Daoy (cell line): ENCODE results near the gene HOXA3. TPM values are rescaled to one million over a fixed set of nuclear protein-coding genes. Genes with fewer than 3 reads are reported as not detected.

Experiments
- DNase-seq: peaks from one replicate; pipeline ENCODE4 v3.0.0-alpha.2; 2015; ENCODE audit warnings: low read depth
- total RNA-seq: library from RNA; depleted of rRNA; stranded (reverse); fragments of >200 nt; shearing (Covaris generic); gene quantifications from 2 replicates; pipeline ENCODE4 v1.2.3, GENCODE V29; 2014

Gene HOXA3
- total RNA-seq, 1 experiment from 2014 or later = 12.4 TPM

DNA sequence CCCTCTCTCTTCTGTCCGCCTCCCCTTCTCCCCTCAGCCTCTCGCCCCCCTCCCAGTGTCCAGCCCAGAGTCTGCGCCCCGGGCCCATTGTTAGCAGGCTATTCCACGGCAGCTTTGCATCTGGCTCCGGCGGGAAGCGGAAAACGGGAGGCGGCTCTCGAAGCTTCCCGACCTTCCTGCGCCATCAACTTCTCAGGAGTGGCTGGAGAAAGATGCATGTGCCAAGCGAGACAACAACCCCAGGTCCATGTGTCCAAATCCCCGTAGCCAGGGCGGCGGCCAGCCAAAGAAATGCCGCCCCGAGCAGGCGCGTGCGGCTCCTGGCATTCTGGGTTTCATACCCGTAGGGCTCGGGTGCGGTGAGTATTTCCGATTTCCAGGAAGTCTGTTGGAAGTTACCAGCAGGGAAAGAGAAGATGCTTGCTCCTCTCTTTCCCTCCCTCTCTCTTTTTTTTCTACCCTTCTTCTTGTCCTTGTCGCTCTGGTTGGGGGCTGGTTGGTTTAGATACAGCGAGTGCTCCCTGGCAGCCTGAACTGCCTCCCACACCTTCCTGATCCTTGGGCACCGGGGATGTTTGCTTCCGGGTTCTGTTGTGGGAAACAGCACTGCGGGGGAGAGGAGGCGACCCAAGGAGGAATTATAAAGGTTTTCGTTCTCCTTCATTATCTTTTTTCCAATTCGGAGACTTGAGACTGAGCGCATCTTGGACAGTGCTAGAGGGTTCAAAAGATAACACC is 48.7 kb downstream of the HOXA3 start:
- peak; percentile 79 for DNase-seq

DNA sequence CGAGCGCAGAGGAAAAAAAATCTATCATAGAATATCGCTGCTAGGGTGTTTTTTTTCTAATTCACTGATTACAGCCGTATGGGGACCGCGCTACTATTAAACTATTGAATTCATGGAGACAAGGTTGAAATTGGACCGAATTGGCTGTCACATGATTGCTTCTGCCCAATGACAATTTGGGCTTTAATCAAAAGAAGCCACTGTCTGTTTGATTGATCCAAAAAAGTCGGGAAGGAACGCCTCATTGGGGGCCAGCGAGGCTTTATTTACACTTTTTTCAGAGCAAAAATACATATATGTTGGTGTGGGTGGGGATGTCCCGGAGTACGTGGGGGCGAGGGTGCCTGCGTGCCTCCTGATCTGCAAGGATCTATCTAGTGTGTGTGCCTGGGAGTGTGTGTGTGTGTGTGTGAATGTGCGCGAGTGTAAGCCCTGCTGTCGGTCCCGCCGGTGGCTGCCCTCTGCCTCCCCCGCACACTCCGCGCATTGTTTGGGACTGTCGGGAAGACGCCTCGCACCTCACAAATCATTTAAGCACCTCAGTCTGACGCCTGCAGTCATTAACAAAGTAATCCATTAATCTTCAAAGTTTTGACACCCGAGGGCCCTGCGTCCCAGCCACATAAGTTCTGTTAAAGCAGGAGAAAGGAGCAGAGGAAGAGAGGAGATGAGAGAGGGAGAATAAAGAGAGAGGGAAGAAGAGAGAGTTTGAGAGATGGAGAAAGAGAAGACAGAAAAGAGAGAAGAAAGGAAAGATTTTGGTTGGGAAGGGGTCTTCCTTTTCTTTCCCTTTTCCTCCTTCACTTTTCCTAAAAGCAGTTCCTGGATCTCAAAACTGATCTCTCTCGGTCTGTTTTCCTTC is 49.6 kb downstream of the HOXA3 start, which contains the start of gene HOXA2:
TSS of gene HOXA2 (minus strand) at position 103 of the 862 bp plus-strand sequence. CDS start 183 bp downstream, outside the sequence.
- peak; percentile 82 for DNase-seq

DNA sequence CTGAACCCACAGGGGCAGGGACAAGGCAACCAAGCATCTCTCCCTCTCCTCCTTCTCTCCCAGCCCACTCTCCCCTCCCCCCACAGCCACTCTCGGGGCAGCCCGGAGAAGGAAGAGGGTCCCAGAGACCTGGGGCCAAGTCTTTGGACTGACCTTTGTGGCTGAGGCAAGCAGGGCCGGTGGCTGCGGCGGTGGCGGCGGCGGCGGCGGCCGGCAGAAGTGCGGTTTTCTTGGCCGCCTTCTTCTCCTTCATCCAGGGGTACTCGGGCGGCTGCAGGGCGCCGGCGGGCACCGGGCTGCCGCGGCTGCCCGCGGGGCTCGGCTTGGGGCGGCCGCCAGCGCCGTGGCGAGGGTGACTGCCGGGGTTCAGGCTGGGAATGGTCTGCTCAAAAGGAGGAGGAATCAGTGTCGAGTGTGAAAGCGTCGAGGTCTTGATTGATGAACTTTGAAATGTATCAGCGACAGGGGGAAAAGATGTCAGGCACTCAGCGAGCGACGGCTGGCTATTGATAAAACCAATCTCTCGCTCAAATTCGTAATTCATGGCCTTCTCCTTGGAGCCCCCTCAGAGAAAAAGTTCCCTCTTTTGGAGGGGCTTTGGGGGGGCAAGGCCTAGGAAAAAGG is 50.3 kb downstream of the HOXA3 start:
- peak; percentile 64 for DNase-seq

DNA sequence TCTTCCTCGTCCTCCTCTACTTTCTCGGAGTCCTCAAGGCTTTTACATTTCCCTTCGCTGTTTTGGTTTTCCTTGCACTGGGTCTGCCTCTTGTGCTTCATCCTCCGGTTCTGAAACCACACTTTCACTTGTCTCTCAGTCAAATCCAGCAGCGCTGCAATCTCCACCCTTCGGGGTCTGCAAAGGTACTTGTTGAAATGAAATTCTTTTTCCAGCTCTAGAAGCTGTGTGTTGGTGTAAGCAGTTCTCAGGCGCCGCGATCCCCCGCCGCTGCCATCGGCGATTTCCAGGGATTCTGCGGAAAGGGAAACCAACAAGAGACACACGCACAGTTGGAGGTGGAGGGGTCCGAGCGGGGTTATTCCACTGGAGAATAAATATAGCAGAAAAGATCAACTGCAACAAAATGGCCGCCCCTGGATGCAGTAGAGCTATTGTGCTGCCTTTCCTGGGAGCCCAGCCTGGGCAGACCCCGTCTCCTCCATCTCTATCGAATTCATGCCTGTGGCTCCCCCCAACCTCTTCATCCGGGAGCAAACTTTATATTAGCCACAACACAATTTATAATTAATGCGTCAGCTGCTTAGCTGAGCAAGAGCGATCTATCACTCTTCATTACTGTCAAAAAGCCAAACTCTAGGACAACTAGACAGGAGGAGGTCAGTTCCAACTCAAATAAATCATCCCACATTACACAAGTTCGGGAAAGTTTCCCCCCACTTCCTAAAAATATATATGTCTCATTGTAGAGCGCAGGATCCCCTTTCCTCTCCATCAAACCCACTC is 51.0 kb downstream of the HOXA3 start:
- DNase-seq = peak; percentile 77

DNA sequence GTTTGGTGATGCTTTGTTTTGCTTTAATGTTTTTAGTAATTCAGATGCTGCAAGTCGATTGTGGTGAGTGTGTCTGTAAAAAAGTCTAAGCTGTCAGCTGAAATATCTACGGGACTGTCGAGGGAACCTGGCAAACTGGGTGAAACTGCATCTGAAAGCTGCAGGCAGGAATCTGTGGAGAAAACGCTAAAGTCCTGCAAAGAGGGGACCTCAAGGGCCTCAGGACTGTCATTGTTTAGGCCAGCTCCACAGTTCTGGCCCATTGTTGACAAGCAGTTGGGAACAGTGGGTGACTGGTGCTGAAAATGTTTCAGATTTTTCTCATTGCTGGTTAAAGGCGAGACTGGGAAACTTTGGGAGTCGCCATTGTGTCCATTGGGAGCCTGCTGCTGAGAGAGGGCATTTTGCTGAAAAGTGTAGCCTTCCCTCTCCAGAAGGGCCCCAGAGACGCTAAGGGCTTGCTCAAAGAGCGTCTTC is 51.7 kb downstream of the HOXA3 start:
- DNase-seq = no peak

DNA sequence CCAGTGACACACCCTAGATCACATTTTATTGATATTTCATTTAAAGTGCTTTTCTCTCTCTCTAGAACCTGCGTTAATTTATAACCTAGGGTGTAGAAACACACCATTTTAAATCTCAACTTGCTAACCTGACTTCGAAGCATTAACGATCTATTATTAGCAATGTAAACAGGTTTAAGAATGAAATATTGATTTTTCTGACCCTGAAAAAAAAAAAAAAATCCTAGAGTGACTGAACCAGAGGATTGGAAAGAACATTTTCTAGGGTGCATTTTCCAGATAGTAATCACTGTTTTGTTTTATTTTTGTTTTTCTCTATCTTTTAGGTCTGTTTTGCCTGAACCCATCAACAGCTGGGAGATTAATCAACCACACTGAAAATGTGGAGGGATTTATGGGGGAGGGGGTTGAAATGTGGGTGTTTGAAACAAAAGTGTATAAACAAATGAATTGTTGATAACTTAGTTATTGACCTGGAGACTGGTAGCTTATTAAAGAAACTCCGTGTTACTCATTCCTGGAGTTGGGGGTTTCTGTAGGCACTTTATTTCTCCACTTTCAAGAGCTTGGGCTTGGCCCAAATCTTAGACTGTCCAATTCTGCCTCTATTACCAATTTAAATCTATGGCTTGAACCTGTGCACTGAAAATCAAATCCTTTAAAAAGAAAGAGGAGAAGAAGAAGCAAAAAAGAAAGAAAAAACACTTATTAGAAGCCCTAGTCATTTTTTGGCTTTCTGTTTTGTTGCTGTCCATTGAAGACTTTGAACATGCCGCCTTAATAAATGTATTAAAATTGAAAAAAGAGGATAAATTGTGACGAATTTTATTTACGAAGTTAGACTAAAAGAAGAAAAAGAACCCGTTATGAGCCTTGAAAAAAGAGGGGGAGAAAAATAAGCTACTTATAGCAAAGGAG is 52.7 kb downstream of the HOXA3 start:
- DNase-seq = no peak

DNA sequence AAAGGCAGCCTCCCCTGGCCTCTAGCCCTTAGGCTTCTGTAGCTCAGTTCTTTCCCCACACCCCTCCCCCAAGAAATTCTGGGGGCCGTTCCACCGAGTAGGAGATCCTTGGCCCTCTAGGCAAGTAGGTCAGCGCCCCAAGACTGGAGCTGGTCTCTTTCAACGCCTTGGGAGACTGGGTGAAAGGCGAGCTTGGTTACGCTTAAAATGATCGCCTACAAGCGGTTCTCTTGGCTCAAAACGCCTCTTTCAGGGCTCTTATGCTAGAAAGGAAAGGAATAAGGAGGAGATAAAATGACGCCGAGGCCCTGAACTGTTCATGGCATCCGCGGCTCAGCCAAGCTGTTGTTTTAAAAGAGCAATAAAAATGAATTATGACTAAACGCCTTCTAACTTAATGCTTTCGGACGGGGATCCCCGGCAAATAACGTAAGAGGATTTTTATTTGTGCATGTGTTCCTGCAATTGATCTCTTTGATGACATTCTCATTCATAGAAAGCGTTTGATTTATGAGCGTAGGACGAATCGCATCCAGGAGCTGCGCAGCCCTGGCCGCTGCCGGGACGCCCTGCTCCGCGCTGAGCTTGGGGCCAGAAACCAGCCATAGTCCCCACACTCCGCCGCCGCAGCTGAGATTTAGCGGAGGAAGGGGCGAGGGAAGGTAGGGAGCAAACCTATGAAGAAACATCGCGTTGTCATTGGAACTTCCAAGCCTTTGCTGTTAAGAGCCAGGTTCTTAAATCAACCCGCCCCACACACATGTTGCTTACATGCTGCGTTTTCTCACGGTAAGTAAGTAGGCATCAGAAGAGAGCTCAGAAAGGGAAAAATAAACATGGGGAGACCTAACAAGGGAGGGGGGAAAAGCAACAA is 53.6 kb downstream of the HOXA3 start:
- peak; percentile 81 for DNase-seq

DNA sequence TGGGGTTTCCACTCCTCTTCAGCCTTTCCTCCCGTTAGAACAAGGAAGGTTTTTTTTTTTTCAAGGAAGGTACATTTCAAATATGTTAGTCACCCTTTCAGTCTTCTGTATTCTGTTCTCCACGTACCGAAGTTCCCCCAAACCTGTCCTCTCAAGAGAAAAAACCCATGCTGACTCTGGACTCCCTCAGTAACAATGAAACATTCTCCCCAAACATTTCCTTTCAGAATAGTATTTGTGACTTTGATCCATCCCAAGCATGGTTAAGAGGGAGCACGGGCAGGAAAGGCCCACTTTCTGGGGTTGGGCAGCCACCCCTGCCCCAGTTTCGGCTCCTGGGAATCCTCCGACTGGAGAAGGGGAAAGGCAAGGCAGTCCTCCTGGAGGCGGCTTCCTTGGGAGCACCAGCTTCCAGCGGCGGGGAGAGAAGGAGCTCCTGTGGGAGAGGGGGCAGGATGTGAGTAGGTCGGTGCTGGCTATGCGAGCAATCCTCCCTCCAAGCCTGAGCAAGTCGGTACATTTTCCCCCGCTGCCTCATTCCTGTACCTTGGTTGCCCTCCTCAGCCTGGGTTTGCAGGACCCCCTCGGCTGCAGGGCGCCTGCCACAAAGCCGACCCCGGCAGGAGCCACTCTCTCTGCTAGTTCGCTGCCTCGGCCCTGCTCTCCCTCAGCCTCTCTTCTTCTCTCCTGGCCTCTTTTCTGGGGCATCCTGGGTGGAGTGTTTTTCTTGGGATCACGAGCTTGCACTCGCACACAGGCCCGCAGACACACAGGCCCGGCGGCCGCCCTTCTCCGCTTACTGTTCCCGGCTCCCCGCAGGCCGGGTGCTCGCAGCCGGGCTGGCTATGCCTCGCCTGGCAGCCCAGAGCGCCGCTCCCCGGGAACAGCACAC is 54.5 kb downstream of the HOXA3 start:
- DNase-seq = peak; percentile 77

DNA sequence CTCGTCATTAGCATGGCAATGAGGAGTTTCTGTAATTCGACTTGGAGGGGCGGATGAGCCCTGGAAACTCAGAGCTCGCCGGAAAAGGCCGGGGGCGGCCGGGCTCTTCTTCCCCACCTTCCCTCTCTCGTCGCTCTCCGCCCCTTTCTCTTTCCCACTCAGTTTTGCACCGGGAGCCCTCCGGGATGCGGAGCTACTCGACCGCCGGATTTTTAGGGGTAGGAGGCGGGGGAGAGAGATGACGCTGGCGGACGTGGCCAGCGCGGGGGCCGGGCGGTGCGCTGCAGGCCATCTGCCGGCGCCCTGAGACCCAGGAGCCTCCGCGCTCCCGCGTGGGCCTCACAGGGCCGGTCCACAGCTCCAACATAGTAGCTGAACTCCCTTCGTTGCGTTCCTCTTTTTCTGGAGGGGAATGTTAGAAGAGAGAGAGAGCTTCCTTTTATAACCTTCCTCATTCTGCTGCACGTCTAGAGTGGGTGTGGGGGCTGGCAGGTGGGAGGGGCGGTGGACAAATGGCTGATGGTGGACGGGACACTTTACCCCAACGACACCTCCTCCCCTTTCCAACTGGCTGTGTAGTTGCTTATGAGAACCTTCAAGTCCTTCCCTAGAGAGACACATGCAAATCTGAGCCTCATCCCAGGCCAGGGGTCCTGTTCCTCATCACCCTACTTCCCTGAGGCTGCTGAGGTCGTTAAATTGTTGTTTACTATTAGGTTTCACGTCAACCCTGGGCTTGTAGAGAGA is 55.4 kb downstream of the HOXA3 start:
- peak; percentile 71 for DNase-seq

DNA sequence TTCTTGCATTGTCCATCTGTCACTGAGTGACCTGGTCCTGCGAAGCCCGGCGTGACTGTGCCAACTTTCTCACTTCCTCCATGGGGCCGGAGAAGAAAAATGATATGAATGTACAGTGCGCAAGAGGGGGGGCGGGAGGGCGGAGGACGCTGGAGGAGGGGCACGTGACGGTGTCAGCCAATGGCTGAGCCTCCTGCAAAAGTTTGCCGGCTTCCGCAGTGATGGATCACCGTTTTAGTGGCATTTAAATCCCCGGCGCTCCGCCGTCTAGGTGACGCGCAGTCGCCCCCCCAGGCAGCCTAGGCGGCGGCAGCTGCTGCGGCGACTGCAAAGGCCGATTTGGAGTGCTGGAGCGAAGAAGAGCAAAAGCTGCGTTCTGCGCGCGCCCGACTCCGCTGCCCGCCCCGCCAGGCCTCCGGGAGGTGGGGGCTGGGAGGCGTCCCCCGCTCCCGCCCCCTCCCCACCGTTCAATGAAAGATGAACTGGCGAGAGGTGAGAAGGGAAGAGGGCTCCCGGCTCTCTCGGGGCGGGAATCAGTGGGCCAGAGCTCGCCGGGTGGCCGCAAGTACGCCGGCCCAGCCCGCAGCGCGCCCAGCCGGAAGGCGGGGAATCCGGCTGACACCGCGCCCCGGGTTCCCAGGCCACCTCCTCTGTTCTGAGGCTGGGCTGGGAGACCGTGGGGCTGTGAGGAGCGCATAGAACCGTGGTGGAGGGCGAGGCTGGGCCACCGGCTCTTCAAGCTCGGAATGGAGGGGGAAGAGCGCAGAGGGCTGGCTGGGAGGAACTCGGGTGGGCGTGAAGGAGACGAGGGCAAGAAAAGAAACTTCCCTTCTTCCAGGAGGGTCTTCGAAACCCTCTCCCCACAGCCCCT is 56.3 kb downstream of the HOXA3 start, which contains the start of gene HOXA1:
TSS of gene HOXA1 (minus strand) at position 104 of the 871 bp plus-strand sequence. CDS start at position 16, 88 bp downstream.
- peak; percentile 99 for DNase-seq

DNA sequence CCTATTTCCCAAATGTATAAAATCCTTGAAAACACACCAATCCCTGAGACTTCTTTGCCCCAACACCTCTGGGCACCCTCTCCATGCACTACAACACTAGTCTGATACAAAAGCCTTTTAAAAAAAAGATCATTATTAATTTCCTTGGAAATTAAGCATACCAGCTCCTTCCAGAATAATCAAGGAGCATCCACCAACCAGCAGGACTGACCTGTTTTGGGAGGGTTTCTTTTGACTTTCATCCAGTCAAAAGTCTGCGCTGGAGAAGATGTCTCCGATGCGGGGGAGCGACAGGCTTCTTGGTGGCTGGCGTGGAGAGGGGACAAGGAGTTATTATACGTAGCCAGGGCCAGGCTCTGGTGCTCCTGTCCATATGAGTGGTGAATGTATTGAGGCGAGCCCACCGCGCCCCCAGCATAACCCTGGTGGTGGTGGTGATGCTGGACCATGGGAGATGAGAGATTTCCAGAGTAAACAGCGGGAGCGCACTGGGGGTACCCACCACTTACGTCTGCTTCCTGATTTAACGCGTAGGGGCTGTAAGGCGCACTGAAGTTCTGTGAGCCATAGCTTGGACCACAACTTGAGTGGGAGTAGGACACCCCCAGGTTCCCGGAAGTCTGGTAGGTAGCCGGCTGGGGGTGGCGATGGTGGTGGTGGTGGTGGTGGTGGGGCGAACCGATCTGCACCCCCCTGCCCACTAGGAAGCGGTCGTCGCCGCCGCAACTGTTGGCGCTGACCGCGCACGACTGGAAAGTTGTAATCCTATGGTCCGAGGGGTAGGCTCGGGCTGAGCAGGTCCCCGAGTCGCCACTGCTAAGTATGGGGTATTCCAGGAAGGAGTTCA is 57.1 kb downstream of the HOXA3 start:
- peak; percentile 62 for DNase-seq

DNA sequence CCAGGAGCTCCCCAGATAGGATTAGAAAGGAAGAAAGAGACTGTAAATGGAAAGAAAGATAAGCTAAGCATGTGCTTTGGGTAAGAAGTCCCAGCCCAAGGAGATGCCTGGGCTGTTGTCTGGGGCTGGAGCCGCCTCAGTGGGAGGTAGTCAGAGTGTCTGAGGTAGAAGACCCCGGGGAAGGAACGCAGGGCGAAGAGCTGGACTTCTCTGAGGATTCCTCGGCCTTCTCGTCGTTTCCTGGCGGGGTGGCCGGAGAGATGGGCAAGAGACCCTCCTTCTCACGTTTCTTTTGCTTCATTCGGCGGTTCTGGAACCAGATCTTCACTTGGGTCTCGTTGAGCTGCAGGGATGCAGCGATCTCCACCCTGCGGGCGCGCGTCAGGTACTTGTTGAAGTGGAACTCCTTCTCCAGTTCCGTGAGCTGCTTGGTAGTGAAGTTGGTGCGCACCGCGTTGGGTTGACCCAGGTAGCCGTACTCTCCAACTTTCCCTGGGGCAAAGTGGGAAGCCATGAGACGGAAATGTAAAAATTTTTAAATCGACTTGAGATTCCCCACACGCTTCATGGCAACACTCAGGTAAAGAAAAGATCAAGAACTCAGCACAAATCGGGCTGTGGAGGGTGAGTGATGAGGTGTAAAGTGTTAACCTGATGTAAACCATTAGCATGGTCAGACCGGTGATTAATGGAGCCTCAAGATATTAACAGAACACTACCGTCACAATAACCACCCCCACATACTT is 57.9 kb downstream of the HOXA3 start:
- DNase-seq = no peak

DNA sequence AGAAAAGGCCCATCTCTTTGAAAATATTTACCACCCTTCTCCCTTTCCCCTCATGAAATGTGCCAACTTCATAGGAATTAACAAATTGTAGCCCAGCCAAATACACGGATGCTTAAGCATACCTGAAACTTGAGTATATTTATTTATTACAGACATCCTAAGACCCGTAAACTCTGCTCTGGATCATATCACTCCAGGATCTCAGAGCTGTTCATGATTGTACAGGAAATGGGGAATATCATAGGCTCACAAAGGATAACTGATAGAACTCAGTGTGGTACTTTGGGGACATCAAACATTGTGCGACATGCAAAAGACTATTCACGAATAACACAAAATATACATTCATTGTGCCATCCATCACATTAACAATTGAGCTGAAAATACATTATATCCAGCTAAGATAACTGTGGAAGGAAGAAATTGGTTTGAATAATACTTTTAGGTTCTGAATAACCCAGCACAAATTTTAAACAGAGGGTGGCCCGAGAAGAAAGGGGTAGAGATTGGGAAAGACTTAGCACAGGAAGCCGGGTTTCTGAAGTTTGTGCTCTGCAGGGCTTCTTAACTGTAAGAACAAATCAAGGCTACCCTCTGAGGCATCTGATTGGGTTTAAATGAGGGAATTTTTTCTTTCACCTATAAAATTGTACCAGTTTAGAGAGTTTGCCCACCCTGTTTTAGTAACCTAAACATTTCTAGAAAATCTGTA is 59.0 kb downstream of the HOXA3 start:
- no peak for DNase-seq

DNA sequence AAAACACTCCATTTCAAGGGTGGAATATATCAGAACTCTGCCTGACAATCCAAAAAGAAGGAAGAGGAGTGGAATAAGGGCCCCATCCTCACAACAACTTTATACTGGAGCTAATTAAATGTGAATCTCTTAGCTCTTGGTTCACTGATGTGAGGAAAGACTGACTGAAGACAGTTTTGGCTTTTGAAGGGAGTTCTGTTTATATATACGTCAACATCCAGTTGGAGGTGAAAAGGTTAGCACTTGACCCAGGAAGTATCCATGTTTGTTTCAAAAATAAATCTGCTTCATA is 59.6 kb downstream of the HOXA3 start:
- DNase-seq = no peak
